NCI-H748 treated with DMSO at 0.1 percent for 48 hours (cell line): ENCODE measurements around the gene ARMS2.

ENCODE experiments used
- DNase-seq: peaks from one replicate; lab custom pipeline; 2025; lab: John Stamatoyannopoulos, UW

ARMS2 gene

GRCh38 chr10:122454071-122454470 lies 382 bp upstream of the ARMS2 start:
- DNase-seq = no peak

- DNase-seq = no peak
Measured at GRCh38 chr10:122455376-122456079, 1.1 kb downstream of the ARMS2 start.

GRCh38 chr10:122457934-122458333 lies 3.5 kb downstream of the ARMS2 start:
- DNase-seq = no peak

DNA sequence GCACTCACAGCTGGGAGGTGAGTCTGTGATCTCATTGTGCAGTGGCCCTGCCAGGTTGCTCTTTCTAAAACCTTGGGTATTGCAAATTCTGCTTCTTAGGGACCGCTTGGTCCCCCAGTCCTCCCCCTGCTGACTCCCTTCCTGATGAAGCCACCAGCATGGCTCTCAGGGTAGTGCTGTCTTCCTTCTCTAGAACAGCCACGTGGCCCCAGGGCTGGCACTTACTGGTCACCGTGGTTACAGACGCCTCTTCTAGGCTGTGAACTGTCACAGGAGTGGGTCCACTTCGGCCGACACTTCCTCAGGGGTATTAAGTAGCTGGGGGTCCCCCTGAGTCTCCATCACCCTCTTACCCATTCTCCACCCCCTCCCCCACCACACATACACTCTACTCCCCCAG lies 4.2 kb downstream of the ARMS2 start:
- DNase-seq = no peak

- no peak for DNase-seq
Measured at GRCh38 chr10:122459561-122460273, 5.3 kb downstream of the ARMS2 start.

DNA sequence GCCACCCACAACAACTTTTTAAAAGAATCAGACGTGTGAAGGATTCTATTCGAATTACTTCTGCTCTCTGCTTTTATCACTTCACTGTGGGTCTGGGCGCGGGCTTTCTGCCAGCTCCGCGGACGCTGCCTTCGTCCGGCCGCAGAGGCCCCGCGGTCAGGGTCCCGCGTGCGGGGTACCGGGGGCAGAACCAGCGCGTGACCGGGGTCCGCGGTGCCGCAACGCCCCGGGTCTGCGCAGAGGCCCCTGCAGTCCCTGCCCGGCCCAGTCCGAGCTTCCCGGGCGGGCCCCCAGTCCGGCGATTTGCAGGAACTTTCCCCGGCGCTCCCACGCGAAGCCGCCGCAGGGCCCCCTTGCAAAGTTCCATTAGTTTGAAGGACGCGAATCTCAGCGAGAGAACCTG lies 6.4 kb downstream of the ARMS2 start:
- no peak for DNase-seq

DNA sequence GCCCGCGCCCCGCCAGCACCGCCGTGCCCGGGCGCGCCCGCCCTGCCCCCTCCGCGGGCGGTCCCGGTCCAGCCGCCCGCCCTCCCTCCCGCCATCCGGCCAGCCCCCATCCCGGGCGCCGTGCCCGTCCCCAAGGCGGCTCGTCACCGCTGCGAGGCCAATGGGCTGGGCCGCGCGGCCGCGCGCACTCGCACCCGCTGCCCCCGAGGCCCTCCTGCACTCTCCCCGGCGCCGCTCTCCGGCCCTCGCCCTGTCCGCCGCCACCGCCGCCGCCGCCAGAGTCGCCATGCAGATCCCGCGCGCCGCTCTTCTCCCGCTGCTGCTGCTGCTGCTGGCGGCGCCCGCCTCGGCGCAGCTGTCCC lies 6.9 kb downstream of the ARMS2 start, which contains the start of gene HTRA1:
Gene HTRA1 (plus strand): TSS at position 187 of the 362 bp plus-strand sequence. CDS start 100 bp downstream, at position 287.
- DNase-seq = no peak

GRCh38 chr10:122461729-122462532 lies 7.5 kb downstream of the ARMS2 start:
- DNase-seq = no peak

GRCh38 chr10:122462533-122463465 lies 8.3 kb downstream of the ARMS2 start:
- DNase-seq = no peak

GRCh38 chr10:122463466-122464249 lies 9.2 kb downstream of the ARMS2 start:
- no peak for DNase-seq

DNA sequence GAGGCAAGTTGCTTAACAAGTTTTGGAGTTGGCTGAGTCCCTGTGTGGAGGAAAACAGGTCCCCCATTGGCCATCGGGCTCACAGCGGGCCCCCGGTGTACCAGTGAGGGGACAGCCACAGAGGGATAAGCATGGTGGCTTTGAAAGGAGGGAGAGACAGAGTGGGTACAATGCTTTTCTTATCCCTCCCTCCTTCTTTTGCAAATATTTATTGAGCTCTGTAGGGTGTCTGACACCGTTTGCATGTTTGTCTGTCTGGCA lies 9.7 kb downstream of the ARMS2 start:
- no peak for DNase-seq

DNA sequence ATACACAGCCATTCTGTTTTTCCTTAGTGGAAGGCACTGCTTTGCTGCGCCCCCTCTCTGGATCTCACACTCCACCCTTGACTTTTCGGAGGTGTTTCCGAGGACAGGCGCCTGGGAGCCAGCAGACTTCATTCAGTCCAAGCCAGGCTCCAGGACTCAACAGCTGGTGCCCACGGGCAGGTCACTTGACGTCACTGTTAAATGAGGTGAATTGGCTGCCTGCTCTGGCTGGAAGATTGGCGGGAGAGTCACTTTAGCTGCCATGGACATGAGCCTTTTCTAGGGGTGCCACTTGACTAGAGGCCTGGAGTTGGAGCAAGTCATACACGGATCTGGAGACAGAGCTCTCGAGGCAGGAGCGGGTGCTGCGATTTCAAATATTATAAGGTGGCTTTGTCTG lies 10.1 kb downstream of the ARMS2 start:
- no peak for DNase-seq

DNA sequence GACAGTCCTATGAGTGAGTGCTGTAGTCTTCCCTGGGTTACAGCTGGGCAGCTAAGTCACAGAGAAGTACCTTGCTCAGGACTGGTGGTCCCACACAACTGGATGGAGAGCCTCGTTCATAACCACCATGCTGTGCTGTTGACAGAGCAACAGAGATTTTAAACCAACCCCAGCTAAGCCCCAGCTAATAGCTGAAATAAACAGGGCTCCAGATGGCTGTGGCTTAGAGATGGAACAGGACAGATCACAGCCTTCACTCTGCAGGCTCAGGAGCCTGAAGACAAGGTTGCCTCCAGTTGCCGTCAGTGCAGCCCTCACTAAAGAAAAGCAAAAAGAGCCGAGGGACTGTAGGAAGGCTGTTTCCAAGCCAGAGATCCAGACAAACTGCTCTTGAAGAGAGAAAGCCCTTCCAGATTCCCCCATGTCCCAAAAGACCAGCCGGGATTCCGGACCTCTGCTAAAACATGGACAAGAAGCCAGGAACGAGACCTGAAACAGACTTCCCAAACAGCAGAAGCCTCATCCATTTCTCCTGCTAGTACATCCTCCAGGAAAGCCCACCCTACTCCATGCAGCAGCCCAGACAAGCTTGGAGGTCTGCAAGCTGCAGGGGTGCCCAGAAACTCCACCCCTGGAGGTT lies 11.1 kb downstream of the ARMS2 start:
- no peak for DNase-seq

DNA sequence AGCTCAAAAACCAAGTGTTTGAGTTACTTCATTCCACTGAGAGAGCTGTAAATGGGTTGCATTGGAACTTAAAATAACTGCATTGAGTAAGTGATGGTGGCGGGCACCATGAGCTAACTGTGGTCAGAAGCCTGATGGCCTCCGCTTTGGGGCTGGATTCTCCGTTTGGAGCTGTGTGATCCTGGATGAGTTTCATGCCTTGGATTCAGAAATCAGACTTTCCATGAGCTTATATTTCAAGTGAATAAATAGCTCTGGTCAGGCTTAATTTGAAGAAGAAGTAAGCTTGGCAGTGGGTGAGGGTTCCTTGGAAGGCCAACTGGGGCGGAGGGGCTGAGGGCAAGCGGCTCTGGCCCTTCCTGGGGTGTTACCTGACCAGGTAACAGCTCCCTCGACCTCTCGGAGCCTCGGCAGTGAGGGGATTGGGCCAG lies 12.5 kb downstream of the ARMS2 start:
- no peak for DNase-seq

DNA sequence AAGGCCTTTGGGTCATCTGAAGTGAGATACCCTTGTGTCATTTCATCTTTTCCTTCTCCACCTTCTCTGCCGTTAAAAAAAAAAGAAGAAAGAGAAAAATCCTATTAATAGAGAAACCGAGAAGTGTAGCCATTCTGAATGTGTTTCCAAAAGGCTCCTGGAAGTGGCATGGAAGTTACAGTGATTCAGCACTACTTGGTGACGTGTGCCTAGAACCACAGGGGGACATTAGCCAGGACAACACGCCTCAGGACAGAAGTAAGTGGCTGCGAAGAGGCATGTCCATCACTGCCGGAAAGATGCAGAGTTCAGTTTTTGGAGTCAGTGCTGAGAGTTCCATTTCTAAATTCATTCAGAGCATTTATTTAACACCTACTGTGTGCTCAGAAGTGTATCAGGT lies 13.2 kb downstream of the ARMS2 start:
- no peak for DNase-seq

DNA sequence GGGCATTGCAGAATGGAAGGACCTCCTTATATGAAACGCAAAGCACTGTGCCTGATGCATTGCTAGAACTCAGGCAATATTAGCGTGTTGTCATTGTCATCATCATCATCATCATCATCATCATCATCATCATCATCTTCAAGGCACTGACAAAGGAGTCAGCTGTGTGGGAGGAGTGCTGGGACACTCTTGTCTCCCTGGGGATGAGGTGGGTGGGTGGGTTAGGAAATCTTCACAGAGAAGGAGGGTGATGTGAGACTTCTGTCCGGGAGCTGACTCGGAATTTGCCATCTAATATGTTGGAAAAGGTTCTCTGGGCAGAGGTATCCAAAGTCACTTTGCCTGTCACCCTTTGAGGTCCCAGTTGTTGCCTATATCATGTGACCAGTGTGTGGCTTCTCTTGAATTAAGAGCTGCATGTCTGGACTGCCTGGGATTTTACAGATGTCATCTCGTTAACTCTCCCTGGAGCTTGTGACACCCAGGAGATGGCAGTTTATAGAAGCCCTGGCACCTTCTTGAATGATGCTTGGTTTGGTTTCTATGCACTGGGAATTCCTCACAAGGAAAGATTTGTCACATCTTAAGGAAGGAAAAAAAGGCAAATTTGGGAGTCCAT lies 14.0 kb downstream of the ARMS2 start:
- no peak for DNase-seq

DNA sequence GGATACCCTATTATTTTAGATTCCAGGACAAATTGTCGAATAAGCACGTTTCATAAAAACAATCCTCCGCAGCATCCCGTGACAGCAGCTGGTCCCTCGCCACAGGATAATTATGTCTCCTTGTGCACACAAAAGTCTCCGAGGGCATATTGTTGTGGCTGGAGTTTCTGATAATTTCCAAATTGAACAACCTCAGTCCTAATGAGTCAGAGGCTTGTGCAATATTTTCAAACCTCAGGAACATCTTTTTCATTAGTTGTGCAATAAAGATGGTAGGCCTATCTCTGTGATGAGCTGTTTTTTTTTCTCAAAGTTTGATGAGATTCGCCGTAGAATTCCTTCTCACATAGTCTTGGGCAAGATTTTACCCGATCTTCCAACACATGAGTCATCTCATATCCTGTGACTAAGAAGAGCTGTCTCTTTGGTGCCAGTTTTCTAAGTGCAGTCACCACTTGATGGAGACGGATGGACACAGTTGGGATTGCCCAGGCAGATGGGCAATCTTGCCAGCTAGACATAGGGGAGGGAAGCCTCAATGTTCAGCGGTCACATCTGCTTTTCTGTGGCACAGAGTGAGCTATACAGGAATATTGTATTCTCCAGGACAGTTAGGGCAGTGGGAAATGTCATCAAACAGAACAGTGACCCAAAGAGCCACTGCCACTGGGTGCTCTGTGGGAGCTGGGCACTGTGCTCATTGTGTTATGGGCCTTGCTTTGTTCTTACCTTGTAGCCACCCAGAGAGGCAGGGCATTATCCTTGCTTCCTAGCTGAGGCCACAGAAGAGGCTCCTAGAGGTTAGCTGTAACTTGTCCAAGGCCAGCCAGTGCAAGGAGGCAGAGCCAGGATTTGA lies 14.7 kb downstream of the ARMS2 start:
- peak; percentile 6 for DNase-seq

GRCh38 chr10:122469848-122470247 lies 15.4 kb downstream of the ARMS2 start:
- DNase-seq = no peak

- no peak for DNase-seq
Measured at GRCh38 chr10:122471531-122472177, 17.2 kb downstream of the ARMS2 start.
